ENCODE data around the gene CAMSAP3. TPM values are rescaled to one million over a fixed set of nuclear protein-coding genes. Genes with fewer than 3 reads are reported as not detected.

CAMSAP3 gene
- total RNA-seq, 1 donor from 2014 or later, result under 0.01 TPM

DNA sequence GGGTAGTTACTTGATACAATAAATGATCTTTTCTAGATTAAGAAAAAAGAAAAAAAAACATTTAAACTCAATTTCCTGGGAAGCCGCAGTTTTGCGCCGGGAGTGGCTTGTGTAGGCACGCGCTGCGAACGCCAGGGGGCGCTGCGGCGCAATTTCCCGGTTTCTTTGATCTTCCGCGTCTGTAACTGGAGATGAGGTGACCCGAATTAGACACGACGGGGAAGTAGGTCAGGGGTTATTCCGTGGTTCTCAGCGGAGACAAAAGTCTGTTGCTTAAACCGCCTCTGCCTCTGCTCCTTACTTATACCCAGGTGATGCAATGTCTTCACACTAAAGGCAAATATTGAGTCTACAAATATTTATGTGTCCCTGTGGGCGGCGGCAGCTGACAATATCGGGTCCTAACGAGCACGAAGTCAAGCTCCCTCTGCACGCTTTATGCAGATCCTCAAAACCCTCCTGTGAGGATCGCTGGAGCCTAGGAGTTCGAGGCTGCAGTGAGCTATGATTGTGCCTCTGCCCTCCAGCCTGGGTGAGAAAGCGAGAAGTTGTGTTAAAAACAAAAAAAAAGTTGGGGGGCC lies 56.5 kb downstream of the CAMSAP3 start:
- DNase-seq, result peak; percentile 76

DNA sequence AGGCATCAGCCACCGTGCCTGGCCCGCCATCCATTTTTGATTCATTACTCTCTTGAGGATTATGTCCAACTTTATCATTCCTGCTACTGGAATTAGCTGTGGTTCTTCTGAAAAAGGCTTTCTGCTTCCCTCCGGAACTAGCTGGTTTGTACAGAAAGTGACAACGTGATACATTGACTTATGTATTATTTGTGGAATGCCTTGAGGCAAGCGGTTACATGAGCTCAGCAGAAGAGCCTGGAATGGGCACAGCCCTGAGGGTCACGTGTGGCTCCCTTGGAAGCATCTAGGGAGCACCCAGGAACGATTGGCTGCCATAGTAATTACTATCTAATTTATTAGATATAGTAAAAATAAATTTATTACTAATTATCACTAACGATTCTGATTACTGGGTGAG lies 58.7 kb downstream of the CAMSAP3 start:
- no peak for DNase-seq

DNA sequence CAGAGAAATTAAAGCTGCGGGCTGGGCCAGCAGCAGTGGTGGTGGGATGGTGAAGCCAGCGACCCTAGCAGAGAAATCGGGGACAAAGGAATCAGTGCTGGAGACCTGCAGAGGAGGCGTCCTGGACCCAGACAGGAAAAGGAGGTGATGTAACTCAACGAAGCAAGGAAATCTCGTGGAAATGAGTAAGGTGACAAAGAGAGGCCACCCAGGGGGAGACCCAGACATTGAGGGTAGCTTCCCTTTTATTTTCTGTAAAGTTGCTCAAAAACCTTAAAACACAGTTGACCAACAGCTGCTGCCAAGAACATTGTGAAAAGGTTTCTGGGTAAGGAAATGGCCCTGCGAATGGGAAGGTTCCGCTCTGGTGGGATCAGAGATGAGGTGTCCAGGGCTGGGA lies 59.9 kb downstream of the CAMSAP3 start:
- peak; percentile 43 for DNase-seq

DNA sequence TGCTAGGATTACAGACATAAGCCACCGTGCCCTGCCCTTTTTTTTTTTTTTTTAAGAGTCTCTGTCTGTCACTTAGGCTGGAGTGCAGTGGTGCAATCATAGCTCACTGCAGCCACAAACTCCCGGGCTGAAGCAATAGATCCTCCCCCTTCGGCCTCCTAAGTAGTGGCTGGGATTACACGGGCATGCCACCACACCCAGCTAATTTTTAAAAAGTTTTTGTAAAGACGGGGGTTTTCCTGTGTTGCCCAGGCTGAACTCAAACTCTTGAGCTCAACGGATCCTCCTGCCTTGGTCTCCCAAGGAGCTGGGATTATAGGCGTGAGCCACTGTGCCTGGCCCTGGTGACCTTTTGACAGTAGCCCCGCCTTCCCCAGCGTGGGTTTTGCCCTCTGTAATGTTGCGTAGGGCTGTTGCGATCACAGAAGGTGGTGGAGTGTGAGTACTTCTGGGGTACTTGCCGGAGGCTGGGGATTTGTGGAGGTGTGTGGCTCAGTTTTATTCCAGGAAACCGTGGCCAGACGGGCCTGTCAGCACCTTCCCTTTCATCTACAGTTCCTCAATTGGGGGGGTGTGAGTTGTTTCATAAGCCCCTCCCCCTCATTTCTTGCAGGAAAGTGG lies 61.6 kb downstream of the CAMSAP3 start:
- no peak for DNase-seq

DNA sequence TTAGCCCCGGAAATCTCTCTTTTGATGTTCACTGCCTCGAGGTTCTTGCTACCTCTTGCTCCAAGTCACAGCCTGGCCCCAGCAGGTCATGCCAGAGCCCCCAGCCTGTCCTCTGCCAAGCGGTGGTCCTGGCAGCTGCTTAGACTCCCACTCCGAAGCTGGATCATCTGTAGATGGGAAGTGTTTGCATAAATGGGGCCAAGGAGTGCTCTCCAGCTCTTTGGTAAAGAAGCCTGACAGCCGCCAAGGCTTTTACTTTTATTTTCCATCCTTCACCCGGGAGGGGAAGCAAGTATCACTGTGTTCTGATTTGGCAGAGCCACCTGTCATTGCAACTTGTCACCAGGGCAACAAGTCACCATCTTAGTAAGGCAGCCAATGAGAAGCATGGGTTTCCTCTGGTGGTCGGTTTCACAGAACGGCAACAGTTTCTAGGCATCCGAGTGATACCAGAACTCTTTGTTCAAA lies 62.6 kb downstream of the CAMSAP3 start:
- DNase-seq, result no peak

DNA sequence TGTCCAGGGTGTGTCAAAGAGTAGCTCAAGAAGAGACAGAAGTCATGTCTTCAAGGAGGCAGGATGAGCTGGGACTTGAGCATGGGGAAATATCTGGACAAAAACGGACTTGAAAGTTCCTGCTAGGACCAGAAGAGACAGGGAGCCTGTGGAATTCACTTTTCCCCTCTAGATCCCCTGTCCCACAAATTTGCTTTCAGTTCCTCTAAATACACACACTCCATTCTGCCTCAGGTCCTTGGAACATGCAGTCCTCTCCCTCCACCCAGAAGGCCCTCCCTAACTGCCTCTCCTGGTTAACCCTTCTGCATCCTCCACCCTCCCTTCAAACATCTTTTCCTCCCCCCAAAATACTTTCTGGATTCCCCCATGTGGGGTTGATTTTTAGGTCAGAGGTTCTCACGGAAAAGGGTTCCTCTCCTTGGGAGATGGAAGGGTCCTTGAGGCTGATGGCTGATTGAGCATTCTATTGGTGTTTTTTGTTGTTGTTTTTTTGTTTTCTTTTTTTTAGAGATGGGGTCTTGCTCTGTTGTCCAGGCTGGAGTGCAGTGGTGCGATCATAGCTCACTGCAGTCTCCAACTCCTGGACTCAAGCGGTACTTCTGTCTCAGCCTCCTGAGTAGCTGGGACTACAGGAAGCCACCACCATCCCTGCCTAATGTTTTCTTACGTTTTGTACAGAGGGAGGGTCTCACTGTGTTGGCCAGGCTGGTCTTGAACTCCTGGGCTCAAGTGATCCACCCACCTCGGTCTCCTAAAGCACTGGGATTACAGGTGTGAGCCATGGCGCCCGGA lies 66.3 kb downstream of the CAMSAP3 start:
- DNase-seq, result no peak

DNA sequence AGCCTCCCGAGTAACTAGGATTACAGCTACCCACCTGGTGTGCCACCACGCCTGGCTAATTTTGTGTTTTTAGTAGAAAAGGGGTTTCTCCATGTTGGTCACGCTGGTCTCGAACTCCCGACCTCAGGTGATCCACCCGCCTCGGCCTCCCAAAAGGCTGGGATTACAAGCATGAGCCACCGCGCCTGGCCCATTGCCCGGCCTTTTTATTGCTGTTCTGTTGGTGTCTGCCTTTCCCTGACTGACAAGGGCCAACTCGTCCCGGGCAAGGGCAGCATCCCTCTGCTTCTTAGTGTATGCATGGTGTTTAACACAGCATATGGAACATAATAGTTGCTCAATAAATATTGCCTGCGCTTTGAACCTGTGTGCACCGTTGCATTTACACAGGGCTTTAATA lies 67.0 kb downstream of the CAMSAP3 start:
- DNase-seq, result no peak

DNA sequence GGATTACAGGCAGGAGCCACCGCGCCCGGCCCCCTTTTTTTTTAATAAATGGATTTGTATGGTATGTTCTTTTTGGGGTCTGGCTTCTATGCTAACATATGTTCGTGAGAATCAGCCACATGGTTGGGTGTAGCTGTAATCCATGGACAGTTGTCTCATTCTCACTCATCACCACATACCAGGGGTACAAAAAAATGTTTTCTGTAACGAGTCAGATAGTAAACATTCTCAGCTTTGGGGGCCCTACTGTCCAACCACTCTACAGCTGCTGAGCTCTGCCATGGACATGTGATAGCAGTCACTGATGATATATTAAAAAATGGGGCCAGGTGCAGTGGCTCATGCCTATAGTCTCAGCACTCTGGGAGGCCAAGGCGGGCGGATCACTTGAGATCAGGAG lies 68.0 kb downstream of the CAMSAP3 start:
- no peak for DNase-seq

DNA sequence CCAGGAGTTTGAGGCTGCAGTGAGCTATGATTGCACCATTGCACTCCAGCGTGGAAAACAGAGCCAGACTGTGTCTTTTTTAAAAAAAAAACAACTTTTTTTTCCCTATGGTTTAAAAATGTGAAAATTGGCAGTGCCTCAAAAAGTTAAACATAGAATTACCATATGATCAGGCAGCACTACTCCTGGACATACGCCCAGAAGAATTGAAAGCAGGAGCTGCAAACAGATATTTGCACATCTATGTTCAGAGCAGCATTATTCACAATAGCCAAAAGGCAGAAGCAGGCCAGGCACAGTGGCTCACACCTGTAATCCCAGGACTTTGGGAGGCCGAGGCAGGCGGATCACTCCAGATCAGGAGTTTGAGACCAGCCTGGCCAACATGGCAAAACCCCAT lies 69.4 kb downstream of the CAMSAP3 start:
- DNase-seq, result no peak

Other genes with a start within 250 kb of the CAMSAP3 start
- 37.8 and 45.3 TPM in 2 replicates for gene ARHGEF18, start 246.9 kb upstream of the CAMSAP3 start, total RNA-seq
- 2.3 and 2.9 TPM in 2 replicates for gene PEX11G, start 106.8 kb upstream of the CAMSAP3 start, total RNA-seq
- 20.9 and 36.6 TPM in 2 replicates for gene ZNF358, start 79.8 kb upstream of the CAMSAP3 start, total RNA-seq
- 2.7 and 3.7 TPM in 2 replicates for gene MCOLN1, start 73.2 kb upstream of the CAMSAP3 start, total RNA-seq
- 107 and 192 TPM in 2 replicates for gene PNPLA6, start 60.1 kb upstream of the CAMSAP3 start, total RNA-seq
- gene XAB2, start 33.7 kb downstream of the CAMSAP3 start, total RNA-seq, result 25.2 and 52.9 TPM in 2 replicates
- gene PET100, start 33.9 kb downstream of the CAMSAP3 start, total RNA-seq, result 12.7 and 24.7 TPM in 2 replicates
- gene PCP2, start 37.9 kb downstream of the CAMSAP3 start, total RNA-seq, result not detected in 2 replicates
- gene STXBP2, start 41.2 kb downstream of the CAMSAP3 start, total RNA-seq, result 30.8 and 67.1 TPM in 2 replicates
- not detected in 2 replicates for gene RETN, start 73.2 kb downstream of the CAMSAP3 start, total RNA-seq
- gene MCEMP1, start 81.2 kb downstream of the CAMSAP3 start, total RNA-seq, result not detected in 2 replicates
- gene TRAPPC5, start 85.0 kb downstream of the CAMSAP3 start, total RNA-seq, result 69.9 and 97.4 TPM in 2 replicates
- not detected in 2 replicates for gene FCER2, start 106.3 kb downstream of the CAMSAP3 start, total RNA-seq
- not detected in 2 replicates for gene CLEC4G, start 136.2 kb downstream of the CAMSAP3 start, total RNA-seq
- under 0.01 TPM in 1 of 2 replicates, not detected in the other for gene CD209, start 151.7 kb downstream of the CAMSAP3 start, total RNA-seq
- 5.6 and 25.2 TPM in 2 replicates for gene CLEC4M, start 167.4 kb downstream of the CAMSAP3 start, total RNA-seq
- gene EVI5L, start 234.4 kb downstream of the CAMSAP3 start, total RNA-seq, result 12.6 and 16.5 TPM in 2 replicates

Data from dermis blood vessel endothelial cell (primary cell).